NCI-H146 treated with DMSO at 0.1 percent for 48 hours (cell line): ENCODE measurements around the gene MGAT3.
"Not testable (repeated sequence)": the region's sequence is repeated elsewhere in the genome, so short reads cannot be mapped to it uniquely, and the experiment has no call there.

ENCODE experiments used
- DNase-seq: peaks from one replicate; lab custom pipeline; 2025; ENCODE audit not compliant: unreplicated experiment; lab: John Stamatoyannopoulos, UW

MGAT3 gene, protein sequence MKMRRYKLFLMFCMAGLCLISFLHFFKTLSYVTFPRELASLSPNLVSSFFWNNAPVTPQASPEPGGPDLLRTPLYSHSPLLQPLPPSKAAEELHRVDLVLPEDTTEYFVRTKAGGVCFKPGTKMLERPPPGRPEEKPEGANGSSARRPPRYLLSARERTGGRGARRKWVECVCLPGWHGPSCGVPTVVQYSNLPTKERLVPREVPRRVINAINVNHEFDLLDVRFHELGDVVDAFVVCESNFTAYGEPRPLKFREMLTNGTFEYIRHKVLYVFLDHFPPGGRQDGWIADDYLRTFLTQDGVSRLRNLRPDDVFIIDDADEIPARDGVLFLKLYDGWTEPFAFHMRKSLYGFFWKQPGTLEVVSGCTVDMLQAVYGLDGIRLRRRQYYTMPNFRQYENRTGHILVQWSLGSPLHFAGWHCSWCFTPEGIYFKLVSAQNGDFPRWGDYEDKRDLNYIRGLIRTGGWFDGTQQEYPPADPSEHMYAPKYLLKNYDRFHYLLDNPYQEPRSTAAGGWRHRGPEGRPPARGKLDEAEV

DNA sequence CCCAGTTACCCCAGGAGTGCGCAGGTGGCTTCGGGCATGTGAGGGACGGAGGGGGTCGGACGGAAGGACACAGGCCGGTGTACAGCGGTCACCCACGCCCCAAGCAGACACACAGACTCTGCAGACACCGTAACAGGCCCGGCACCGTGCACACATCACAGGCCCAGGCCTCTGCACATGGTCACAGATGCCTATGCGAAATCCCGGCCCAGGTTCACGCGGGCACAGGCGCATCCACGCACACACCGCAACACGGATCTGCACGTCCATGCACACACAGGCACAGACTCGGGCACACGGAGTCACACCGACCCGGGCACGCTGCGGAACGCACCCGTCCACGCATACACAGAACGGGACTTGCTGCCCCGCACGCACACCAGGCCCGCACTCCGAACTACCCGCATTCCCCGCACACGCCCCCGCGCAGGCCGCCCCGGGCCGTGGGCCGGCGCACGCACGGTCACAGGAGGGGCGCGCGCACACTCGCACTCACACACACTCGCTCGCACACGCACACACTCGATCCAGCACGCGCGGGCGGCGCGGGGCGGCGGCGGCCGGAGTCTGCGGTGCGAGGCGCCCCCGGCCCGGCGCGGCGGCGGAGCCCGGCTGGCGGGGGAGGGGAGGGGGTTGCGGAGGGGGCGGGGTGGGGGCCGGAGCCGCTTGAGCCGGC is at the start of gene MGAT3:
TSS of gene MGAT3 (plus strand) at position 491 of the 676 bp plus-strand sequence. CDS start 30,336 bp downstream, outside the sequence.
- DNase-seq, result no peak

DNA sequence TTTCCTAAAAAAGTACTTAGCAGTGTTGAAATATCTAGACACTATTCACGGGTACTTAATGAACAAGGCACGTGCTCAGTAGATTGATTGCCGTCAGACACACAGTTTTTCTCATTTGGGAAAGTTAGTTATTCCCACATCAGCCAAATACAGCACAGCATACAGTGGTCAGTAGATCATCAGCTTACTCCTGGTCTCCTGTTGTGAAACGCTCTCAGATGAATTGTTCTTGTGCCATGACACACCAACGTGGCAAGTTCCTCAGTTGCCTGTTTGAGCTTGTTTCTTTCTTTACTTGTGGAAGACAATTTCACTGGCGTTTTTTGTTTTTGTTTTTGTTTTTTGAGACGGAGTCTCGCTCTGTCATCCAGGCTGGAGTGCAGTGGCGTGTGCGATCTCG is 48.6 kb upstream of the MGAT3 start:
- DNase-seq, result no peak

DNA sequence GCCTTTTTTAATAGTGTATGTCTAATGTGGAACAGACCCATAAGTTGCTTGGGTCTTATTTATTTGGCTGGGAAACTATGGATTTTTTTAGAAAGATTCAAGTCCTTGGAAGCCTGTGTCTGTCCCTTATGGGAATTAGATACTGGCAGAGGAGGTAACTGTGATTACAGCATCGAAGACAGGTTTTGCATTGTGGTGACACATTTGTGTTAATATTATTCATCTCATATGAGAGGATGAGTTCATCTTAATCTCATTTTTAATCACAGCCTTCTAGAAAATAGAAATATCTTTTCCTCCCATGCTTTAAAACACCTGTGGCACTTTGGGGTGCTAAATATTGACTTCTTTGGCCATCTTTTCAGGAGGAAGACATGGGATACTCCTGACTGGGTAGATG is 48.0 kb upstream of the MGAT3 start:
- no peak for DNase-seq

DNA sequence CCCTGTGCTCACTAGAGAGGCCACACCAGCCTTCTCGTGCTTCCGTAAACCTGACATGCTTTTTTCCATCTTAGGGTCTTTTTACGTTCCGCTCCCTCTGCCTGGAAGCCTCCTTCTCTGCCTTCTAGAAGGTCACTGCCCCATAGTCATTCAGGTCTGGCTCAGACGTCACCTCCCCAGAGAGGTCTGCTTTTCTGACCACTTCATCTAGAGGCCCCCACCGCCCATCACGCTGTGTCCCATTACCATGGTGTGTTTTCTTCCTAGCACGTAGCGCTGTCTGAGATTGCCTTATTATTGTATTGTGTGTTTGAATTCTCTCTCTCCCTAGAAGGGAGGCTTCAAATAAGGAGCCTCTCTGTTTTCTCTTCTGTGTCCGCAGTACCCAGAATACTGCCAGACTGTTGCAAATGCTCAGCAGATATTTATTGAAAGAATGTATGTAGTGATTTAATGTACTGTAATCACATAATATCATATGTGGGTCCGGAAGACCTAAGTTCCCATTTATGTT is 47.2 kb upstream of the MGAT3 start:
- DNase-seq, result no peak

DNA sequence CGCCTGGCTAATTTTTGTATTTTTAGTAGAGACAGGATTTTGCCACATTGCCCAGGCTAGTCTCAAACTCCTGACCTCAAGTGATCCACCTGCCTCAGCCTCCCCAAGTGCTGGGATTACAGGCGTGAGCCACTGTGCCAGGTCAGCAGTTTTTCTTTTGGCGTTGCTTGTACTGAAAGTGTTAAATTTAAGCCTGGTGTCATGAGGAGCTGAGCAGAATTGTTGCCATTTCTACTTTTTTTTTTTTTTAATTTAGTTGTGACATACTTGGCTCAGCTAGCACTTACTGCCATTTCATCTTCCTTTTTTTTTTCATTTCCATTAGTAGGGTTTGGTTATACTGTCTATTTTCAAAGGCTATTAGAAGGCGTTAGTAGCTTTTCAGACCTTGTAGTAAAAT is 46.5 kb upstream of the MGAT3 start:
- no peak for DNase-seq

DNA sequence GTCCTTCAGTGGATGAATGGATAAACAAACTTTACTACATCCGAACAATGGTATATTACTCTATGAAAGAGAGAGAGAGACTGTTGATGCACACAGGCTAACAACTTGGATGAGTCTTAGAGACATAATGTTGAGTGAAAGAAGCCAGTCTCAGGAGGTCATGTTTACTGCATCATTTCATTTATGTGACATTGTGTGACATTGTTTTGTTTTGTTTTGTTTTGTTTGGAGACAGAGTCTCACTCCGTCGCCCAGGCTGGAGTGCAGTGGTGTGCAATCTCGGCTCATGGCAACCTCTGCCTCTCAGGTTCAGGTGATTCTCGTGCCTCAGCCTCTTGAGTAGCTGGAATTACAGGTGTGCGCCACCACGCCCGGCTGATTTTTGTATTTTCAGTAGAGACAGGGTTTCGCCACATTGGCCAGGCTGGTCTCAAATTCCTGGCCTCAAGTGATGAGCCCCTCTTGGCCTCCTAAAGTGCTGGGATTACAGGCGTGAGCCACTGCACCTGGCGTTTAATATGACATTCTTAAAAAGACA is 44.9 kb upstream of the MGAT3 start:
- not testable (repeated sequence) for DNase-seq

DNA sequence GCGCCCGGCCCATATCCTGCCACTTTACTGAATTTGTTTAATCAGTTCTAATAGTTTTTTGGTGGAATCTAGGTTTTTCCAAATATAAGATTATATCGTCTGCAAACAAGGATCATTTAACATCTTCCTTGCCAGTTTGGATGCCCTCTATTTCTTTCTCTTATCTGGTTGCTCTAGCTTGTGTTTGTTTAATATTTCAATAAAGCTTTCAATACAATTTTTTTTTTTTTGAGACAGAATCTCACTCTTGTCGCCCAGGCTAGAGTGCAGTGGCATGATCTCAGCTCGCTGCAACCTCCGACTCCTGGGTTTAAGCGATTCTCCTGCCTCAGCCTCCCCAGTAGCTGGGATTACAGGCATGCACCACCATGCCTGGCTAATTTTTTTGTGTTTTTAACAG is 43.6 kb upstream of the MGAT3 start:
- DNase-seq, result not testable (repeated sequence)

DNA sequence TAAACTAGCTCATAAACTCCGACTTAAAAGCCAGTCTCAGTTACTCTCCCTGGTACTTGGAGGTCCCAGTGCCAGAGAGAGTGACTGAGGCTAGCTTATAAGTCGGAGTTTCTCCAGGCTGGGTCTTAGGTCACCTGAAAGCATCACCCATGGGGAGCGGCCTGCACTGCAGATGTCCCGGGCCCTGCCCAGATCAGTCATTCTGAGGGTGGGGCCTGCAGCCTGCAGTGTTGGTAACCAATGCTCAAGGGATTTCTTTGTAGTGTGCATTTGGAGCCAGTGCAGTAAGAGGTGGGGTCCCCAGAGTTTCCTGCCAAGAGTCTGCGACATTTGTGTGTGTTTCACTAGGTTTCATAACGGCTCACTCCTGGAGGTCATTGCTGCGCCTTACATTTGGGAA is 42.4 kb upstream of the MGAT3 start:
- DNase-seq, result no peak

DNA sequence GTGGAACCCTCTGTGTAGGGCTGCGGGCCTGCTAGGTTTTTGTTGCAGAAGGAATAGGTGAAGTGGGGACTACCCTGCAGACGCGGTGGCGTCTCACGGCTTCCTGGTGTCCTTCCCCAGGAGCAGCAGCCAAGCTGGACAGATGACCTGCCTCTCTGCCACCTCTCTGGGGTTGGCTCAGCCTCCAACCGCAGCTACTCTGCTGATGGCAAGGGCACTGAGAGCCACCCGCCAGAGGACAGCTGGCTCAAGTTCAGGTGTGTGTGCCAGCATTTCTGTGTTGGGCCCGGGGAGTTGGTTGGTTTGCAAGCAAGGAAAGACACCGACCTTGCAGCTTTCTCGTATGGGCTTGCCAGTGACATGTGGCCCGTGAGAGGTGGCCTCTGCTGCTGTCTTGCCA is 41.9 kb upstream of the MGAT3 start:
- DNase-seq, result no peak

DNA sequence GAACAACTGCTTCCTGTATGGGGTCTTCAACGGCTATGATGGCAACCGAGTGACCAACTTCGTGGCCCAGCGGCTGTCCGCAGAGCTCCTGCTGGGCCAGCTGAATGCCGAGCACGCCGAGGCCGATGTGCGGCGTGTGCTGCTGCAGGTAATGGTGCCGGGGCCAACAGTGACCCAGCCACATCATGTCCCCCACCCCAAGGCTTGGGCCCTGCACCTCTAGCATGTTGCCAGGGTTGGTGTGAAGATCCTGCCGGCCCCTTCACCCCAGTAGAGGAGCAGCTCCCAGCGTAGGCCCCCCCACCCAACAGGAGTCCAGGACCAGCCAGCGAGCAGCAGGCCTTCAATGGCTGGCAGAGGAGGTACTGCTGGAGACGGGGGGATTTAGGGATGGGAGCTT is 41.3 kb upstream of the MGAT3 start:
- no peak for DNase-seq

DNA sequence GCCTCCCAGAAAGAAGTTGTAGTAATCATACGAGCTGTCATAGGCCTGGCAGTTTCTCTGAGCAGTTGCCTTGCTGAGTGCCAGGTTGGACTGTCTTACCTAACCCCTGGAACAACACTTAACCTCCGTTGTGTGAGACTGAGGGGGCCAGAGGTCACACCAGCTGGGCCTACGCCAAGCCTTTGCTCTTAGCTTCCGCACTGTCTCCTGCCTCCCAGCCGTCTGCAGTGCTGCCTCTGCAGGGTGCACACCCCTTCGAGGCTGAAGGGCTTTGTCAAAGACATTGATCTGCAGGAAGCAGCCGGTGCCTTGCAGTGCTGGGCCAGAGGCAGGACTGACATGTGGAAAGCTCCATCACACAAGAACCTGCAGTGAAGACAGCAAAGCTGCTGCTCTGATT is 40.5 kb upstream of the MGAT3 start:
- no peak for DNase-seq

DNA sequence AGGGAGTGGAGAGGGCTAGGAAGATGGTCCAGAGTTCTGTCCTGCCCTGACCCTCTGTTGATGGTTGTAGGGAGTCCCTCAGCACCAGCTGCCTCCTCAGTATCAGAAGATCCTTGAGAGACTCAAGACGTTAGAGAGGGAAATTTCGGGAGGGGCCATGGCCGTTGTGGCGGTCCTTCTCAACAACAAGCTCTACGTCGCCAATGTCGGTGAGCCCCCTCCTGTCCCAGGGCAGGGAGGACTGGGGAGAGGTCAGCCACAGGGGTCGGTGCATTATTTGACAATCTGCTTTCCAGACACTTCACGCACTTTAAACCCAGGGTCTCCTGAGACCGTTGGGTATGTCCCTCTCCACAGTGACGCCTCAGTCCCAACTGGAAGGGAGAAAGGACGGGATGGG is 39.2 kb upstream of the MGAT3 start:
- no peak for DNase-seq

DNA sequence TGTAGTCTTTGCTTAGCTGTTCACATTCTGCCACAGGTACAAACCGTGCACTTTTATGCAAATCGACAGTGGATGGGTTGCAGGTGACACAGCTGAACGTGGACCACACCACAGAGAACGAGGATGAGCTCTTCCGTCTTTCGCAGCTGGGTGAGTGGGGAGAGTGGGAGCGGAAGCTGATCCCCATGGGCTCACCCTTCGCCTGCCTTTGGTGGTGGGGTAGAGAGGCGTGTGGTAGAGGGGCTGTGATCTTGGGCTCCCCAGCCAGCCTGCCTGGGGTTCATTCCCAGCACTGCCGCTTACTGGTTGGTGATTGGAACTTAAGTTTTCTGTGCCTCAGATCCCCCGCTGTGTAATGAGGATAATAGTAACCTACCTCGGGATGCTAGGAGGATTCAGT is 38.1 kb upstream of the MGAT3 start:
- DNase-seq, result no peak

DNA sequence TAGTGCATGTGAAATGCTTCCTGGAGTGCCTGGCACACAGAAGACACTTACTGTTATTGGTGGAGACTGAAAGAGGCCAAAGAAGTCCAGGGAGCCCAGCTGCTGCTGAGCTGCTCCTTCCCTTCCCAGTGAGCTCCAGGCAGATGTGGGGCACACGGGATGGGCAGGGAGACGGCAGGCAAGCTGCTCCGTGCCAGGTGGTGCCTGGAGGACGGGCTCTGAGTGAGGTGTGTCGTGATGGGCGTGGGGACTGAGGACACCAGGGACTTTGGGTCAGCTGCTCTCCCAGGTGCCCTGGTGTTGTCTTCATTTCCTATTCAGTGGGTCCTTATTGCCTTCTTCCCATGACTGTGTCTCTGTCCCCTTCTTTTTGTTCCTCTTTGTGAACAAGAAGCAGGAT is 37.7 kb upstream of the MGAT3 start:
- no peak for DNase-seq

DNA sequence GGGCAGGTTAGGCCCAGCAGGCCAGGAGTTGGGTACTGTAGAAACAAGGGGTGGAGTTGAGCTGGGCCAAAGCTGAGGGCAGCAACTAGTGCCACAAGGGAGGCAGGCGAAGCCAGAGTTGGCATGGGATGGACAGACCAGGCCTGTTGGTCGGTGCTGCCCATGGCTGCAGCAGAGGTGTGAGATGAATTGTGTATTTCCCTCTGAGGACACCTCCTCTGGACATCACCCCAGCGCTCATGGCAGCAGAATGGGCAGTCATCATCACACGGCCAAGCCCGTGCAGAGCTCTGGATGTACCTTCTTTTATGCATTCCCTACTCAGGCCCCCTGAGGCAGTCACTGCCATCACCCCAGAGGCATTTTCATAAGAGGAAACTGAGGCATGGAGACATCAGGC is 36.9 kb upstream of the MGAT3 start:
- DNase-seq, result no peak

DNA sequence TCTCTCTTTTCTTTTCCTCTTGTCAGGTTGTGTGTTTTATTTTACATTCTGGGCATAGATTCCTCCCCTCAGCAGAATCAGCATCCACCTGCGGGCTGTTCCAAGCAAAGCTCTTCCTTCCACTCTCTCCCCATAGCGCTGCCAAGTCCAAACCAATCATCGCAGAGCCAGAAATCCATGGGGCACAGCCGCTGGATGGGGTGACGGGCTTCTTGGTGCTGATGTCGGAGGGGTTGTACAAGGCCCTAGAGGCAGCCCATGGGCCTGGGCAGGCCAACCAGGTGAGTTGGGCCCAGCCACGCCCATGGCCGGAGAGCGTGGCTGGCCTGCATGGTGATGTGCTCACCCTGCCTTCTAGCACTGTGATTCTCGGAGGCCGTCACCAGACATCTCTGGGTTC is 35.1 kb upstream of the MGAT3 start:
- DNase-seq, result no peak

DNA sequence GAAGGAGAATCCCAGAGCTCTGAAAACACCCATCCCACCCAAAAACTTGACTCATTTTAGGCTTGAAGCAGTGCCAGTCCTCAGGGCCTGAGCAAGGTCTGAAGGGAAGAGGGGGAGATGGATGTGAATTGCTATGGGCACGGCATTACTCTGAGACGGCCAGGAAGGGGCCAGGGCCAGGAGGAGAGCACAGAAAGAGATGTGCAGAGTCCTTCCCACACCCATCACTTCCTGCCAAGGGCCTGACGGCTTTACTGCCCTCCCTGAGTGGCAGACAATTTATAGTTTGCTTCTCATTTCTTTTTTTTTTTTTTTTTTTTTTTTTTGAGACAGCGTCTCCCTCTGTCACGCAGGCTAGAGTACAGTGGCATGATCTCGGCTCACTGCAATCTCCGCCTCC is 34.7 kb upstream of the MGAT3 start:
- no peak for DNase-seq

DNA sequence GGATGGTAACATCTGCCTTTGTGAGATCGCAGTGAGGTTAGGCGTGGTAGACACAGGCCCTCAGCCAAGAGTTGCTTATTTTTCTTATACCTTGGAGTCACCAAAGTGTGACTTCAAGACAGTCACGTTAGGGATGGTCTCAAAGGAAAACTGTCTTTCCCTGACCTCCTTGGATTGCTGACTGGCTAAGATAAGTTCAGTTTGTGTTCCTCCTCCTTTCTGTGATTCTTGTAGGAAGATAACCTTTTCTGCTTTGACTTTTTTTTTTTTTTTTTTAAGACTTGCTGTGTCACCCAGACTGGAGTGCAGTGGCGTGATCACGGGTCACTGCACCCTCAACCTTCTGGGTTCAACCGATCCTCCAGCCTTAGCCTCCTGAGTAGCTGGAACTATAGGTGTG is 34.1 kb upstream of the MGAT3 start:
- no peak for DNase-seq

DNA sequence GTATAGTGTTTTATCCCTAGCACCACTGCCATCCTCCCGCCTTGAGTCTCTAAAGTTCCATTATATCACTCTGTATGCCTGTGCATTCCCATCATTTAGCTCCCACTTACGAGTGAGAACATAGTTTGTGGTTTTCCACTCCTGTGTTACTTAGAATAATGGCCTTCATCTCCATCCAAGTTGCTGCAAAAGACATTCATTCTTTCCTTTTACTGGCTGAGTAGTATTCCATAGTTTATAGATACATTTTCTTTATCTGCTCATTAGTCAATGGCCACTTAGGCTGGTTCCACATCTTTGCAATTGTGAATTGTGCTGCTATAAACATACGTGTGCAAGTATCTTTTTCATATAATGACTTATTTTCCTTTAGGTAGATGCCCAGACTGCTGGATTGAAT is 32.8 kb upstream of the MGAT3 start:
- no peak for DNase-seq

DNA sequence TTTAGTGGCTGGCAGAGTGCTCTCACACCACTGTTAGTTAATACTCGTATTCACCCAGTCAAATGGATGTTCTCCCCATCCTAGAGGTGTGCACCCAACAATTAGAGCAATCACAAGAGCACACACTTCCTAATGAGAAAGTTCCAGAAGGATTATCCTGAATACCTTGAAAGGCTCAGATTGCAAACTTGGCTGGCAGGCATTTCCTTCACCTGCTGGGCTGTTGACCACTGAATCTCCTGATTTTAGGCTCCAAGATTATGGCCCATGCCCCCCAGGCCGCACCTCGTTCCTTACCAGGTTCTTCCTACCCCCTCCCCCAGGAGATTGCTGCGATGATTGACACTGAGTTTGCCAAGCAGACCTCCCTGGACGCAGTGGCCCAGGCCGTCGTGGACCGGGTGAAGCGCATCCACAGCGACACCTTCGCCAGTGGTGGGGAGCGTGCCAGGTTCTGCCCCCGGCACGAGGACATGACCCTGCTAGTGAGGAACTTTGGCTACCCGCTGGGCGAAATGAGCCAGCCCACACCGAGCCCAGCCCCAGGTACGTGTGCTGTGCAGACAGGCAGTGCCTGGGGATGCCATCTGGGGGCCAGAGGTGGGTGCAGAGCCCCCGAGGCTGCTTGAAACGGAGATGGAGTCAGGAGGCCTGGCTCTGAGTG is 30.3 kb upstream of the MGAT3 start:
- no peak for DNase-seq
